HG03159 (cell line): ENCODE data around the gene LIPG.
"Not testable (repeated sequence)": the region's sequence is repeated elsewhere in the genome, so short reads cannot be mapped to it uniquely, and the experiment has no call there.

Experiments
- ATAC-seq: cut with Tn5 transposase; IDR thresholded peaks from one replicate; pipeline ENCODE4 v1.9.1; 2021; ENCODE audit warnings: mild to moderate bottlenecking, moderate library complexity; ENCODE audit not compliant: unreplicated experiment

LIPG gene

DNA sequence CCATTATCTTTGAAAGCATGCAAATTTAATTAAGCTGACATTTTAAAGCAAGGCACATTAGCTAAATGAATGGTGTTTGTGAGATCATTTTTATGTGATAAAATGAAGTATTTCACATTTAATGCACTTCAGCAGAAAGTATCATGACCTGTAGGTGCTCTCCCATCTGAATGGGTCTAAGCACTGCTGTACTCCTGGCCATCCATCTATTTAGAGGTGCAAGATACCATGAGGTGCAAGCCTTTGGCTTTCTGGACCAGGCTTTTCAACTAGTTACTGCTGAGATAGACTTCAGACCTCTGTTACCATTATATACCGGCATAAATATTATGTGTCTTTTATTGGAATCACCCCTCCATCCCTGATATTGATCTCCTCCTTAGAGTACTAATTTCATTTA lies 15.6 kb upstream of the LIPG start:
- no peak for ATAC-seq

- ATAC-seq, result no peak
These were observed 15.1 kb upstream of the LIPG start for GRCh38 chr18:49546719-49547273.

GRCh38 chr18:49547701-49548100 lies 14.2 kb upstream of the LIPG start:
- ATAC-seq, result no peak

GRCh38 chr18:49548229-49548636 lies 13.6 kb upstream of the LIPG start:
- no peak for ATAC-seq

GRCh38 chr18:49550621-49551339 lies 11.1 kb upstream of the LIPG start:
- no peak for ATAC-seq

- no peak for ATAC-seq
These were observed 8.9 kb upstream of the LIPG start for GRCh38 chr18:49553003-49553402.

DNA sequence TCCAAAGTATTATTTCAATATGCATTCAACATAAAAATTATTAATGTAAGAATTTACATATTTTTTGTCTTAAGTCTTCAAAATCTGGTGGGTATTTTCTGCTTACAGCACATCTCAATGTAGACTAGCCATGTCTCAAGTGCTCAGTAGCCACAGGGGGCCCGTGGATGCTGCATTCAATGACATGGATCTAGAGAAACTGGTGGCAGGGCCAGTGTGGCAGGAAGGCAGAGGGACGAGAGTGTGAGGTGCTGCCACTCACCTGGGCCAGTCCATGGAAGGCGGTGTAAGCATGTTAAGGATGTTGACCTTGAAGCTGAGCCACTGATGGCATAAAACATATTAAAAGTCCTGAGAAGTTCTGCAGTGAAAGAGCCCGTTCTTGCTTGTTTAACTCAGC lies 6.2 kb upstream of the LIPG start:
- ATAC-seq, result no peak

- no peak for ATAC-seq
These were observed 3.5 kb upstream of the LIPG start for GRCh38 chr18:49558356-49558755.

- ATAC-seq, result not testable (repeated sequence)
These were observed 2.4 kb upstream of the LIPG start for GRCh38 chr18:49559326-49559931.

DNA sequence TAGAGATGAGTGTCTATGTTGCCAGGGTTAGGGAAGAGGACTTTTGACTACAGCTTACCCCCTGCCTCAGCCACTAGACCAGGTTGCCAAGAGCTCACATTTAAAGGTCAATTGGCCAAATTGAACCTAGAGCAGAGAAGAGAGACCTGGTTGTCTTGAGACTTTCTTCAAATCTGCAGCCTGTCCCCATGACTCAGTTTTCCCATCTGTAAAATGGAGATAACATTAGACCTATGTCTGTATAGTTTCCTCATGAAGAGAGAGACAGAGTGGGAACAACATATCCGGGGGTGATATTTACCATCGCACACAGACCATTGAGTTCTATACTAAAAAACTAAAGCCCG lies 1.6 kb upstream of the LIPG start:
- ATAC-seq, result no peak

DNA sequence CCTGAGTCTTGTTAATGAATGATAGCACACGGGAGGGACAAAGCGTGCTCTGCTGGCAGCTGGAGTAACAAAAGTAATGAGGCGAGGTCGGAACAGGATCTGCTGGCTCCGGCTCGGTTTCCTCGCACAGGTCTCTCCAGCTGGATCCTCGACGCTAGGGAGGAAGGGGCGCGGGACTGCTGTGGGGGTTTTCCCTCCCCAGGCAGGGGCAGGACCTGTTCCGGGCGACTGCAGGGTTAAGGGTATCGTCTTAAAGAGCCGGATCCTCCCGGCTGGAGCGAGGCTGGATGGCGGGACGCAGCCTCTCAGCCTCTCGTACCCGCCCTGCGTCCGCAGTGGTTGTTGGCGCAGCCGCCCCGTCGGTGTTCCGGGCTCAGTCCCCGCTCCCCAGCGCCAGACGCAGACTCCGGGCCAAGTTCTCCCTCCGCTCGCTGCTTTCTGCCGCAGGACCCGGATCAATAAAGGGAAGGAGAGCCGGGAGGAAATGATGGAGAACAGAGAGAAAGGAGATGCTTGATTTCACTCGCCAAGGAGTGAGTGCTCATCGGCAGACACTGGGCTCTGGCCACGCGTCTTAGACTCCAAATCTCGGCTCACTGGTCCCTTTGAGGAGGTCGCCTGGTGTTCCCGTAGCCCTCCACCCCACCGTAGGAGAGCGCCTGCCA lies 1.1 kb upstream of the LIPG start:
- no peak for ATAC-seq

DNA sequence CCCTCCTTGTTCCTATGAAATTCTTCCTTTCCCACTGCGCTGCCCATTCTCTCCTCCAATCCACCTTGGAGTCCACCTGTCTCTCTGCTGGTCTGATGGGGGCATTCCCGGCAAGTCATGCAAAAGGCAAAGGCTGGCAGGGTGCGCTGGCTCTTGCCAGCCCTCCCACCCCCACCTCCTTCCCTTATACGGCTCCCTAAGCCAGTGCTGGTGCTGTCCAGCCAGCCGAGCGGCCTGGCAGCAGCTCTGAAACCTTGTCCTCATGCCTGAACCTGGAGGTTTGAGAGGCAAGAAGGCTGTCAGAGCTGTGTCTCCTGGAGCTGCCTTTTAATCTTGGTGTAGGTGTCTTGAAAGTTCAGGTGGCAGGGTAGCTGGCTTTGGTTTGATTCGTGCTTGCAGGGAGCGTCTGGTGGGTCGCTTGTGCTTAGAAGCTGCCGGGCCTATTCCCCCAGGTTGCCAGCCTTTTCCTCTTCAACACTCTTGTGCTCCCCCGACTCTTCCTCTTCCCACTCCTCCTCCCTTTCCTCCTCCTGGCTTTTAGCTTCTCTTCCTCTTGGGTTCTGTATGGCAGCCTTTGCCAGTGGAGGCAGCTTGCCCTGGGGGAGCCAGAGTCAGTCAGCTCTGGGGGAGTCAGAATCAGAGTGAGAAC lies 748 bp downstream of the LIPG start:
- no peak for ATAC-seq

- no peak for ATAC-seq
These were observed 1.3 kb downstream of the LIPG start for GRCh38 chr18:49563130-49563540.

DNA sequence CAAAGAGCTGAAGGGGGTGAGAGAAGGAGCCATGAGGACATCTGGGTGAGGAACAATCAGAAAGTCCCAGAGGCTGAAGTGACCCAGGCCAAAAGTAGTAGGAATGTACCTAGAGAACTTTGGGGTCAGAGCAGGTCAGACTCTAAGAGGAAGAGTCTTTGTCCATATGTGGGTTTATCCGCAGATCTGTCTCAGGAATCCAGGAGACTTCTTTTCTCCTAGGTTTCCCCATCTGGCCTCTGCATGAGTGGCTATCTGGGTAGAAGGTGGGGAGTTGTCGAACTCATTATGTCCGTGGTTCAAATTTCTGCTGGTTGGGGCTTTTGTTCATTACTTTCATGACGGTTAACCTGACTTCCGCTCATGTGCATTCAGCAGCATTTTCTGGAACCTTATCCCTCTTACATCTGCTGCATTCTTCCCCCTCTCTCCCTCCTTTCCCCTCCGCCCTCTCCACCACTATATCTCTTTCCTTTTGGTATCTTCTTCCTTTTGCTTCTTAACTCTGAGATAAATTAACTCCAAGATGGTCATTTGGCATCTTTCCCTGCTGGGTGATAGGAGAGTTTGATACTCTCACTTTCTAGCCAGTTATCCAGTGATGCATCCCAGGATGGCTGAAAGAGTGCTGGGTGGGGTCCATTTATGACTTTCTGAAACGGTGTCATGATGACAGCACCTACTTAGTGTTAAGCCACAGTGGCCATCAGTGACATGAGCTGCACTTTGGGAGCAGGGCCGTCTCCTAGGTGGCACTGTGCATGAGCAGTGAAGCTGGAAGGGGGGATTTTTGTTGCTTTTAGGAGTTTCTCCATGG lies 2.1 kb downstream of the LIPG start:
- no peak for ATAC-seq

DNA sequence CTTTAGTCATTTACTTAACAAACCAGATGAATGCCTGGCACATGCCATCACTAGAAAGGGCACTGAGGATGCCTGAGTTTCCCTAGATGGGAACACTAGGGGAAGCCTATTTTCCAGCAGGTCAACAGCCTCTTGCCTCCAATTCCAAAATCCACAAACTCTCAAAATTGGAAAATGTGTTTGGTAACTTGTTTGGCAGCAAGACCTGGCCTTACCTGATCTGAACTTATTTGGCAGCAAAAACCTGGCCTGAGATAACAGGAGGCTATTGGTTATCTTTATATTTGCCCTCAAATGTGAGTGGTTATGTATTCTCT lies 2.6 kb downstream of the LIPG start:
- ATAC-seq, result no peak

DNA sequence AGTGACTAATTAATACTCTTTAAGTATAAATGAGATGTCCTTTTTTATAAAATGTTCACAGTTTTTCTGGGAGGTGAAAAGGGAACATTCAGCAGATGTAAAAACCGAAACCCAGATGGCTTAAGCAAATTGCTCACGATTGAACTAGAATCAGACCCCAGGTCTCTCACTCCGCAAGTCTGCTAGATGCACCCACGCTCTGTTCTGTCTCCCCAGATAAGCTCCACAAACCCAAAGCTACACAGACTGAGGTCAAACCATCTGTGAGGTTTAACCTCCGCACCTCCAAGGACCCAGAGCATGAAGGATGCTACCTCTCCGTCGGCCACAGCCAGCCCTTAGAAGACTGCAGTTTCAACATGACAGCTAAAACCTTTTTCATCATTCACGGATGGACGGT lies 3.2 kb downstream of the LIPG start:
- no peak for ATAC-seq

DNA sequence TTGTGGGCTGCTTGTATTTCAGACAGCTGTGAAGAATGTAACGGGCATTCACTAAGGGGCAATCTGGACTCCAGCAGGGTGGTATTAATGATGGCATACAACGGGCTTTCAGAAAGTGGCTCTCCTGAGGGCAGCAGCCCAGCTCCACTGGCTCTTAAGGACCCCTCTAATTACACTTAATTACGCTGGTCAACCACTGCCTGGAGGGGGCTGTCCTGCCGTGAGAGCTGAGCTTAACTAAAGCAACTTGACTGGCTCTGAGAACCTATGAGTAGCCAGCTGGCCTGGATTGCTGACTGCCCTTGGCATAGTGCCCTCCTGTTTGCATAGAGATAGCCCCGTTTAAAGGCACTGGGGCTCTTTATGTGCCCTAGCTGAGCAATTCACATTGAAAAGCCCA lies 3.8 kb downstream of the LIPG start:
- ATAC-seq, result no peak

DNA sequence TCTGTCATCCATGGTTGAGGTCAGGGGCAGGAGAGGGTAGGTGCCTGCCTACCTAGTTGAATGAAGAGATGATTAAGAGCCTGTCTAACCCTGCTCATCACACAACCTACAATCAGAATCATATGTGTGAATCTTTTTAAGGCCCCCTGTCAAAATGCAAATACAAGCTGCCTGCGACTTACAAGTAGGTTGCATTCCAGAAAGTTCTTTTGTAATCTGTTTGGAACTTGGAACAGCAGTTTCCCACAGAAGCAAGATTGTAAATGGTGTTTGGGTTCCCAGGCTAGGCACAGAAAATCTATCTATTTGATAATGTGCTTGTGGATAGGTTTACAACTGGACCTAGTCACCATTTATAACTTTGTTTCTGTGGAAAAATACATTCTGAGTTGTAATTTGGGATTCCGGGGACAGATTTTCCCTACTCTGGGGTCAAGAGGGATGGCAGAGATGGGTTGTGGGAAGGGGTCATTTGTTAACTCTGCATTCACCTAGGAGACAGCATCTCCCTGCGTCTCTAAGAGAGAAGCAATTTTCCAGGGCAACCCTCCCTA lies 4.4 kb downstream of the LIPG start:
- no peak for ATAC-seq

GRCh38 chr18:49566985-49567384 lies 5.1 kb downstream of the LIPG start:
- no peak for ATAC-seq

DNA sequence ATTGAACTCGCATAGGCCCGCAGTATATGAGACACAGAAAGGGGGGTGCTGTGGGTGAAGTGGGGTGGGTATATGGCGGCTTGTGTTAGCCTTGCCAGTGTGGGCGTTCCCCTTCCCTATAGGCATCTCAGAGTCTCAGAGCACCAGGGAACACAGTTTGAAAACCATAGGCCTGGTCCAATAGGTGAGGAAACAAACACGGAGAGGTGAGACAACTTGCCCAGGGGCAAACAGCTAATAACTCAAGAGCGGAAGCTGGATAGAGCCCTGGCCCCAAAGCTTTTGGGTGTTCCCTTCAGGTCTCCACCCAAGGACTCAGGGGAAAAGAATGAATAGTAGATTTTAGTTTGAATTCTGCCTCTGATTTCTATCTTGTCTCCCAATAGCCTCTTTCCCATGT lies 7.9 kb downstream of the LIPG start:
- ATAC-seq, result no peak

- no peak for ATAC-seq
These were observed 9.0 kb downstream of the LIPG start for GRCh38 chr18:49570836-49571235.
